22Rv1 (cell line): ENCODE data around the gene BOLA1.

Experiments used
- ZFX ChIP-seq: fragments of 450-650 bp; IDR thresholded peaks from 2 replicates; pipeline ENCODE4 v1.6.1; 2017; ENCODE audit warnings: antibody characterized with exemption, borderline replicate concordance
- TF ChIP-seq, protein P1 (sequence below): fragments of 450-650 bp; IDR thresholded peaks from 2 replicates; pipeline ENCODE4 v1.5.1; 2017; ENCODE audit warnings: mild to moderate bottlenecking

DNA sequence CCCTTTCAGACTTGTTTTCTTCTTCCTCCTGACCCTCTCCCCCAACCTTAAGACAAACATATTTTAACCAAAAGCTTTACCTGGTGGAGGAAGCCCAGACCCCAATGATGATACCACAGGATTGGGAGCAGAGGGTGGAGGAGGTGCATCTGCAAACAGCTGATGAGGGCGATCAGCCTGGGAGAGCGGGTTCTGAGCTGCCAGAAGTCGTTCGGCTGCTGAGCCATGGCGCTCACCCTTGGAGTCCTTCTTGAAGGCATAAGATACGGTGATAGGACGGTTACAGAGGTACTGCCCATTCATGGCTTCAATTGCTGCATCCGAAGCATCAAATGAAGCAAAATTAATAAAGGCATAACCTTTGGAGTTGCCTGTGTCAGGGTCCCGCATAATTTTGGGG is 26.9 kb downstream of the BOLA1 start:
- TF ChIP-seq, protein P1, sequence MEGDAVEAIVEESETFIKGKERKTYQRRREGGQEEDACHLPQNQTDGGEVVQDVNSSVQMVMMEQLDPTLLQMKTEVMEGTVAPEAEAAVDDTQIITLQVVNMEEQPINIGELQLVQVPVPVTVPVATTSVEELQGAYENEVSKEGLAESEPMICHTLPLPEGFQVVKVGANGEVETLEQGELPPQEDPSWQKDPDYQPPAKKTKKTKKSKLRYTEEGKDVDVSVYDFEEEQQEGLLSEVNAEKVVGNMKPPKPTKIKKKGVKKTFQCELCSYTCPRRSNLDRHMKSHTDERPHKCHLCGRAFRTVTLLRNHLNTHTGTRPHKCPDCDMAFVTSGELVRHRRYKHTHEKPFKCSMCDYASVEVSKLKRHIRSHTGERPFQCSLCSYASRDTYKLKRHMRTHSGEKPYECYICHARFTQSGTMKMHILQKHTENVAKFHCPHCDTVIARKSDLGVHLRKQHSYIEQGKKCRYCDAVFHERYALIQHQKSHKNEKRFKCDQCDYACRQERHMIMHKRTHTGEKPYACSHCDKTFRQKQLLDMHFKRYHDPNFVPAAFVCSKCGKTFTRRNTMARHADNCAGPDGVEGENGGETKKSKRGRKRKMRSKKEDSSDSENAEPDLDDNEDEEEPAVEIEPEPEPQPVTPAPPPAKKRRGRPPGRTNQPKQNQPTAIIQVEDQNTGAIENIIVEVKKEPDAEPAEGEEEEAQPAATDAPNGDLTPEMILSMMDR: no peak
- TF ChIP-seq ZFX: no peak
